AG09319 (cell line): Measurements from ENCODE around the gene GATB.
A peak's percentile ranks its signal among the peaks of the same experiment; 100 is the strongest.

Experiments used
- DNase-seq: peaks from one replicate; pipeline ENCODE4 v3.0.0-alpha.2; 2010; ENCODE audit warnings: low read depth; ENCODE audit errors: extremely low read depth
- CTCF ChIP-seq: IDR thresholded peaks from 2 replicates; pipeline ENCODE4 v1.5.1; 2011; ENCODE audit warnings: low read depth, mild to moderate bottlenecking, inconsistent platforms, low read length, moderate library complexity

The GATB gene

GRCh38 chr4:151652841-151653547 lies 107.8 kb downstream of the GATB start:
- TF ChIP-seq CTCF = no peak
- DNase-seq = peak; percentile 81

GRCh38 chr4:151651496-151651895 lies 109.3 kb downstream of the GATB start:
- TF ChIP-seq CTCF = no peak
- DNase-seq = no peak

- no peak for TF ChIP-seq CTCF
- no peak for DNase-seq
Measured at GRCh38 chr4:151649479-151649878, 111.3 kb downstream of the GATB start.

GRCh38 chr4:151646322-151646721 lies 114.5 kb downstream of the GATB start:
- TF ChIP-seq CTCF = no peak

GRCh38 chr4:151644622-151645021 lies 116.2 kb downstream of the GATB start:
- TF ChIP-seq CTCF = peak; percentile 28
- no peak for DNase-seq

More at GRCh38 chr4:151646322-151646721, 114.5 kb downstream of the GATB start:
- DNase-seq = no peak

- TF ChIP-seq CTCF = no peak
- no peak for DNase-seq
Measured at GRCh38 chr4:151643564-151643963, 117.2 kb downstream of the GATB start.

GRCh38 chr4:151641983-151642382 lies 118.8 kb downstream of the GATB start:
- DNase-seq = no peak
- no peak for TF ChIP-seq CTCF
